Left lung (tissue), 10 donors: Measurements from ENCODE around the gene ZFPM1. TPM values are rescaled to one million over a fixed set of nuclear protein-coding genes. Genes with fewer than 3 reads are reported as not detected.

Experiments used
- ATAC-seq: fragments of 200-7000 bp; cut with Tn5 transposase; one replicate; pipeline ENCODE4 v1.9.1; 2020; ENCODE audit warnings: moderate library complexity
- DNase-seq, 4 donors: peaks; one replicate each; pipeline ENCODE4 v3.0.0-alpha.2; 2013 to 2020
- H3K27ac ChIP-seq, 2 donors: fragments of 200-600 bp; sonication (generic) in 1 of 2; one replicate each; pipeline versions ENCODE4 v1.5.0 to v1.8.0; 2020 to 2021
- H3K27me3 ChIP-seq, 2 donors: fragments of 200-600 bp; sonication (generic) in 1 of 2; one replicate each; pipeline versions ENCODE4 v1.5.0 to v1.8.0; 2020 to 2021
- H3K36me3 ChIP-seq, 2 donors: fragments of 200-600 bp; sonication (generic) in 1 of 2; one replicate each; pipeline versions ENCODE4 v1.5.0 to v1.8.0; 2020 to 2021
- H3K4me1 ChIP-seq, 2 donors: fragments of 200-600 bp; one replicate each; pipeline ENCODE4 v1.8.0; 2021
- H3K4me3 ChIP-seq, 2 donors: fragments of 200-600 bp; sonication (generic) in 1 of 2; one replicate each; pipeline versions ENCODE4 v1.5.0 to v1.8.0; 2020 to 2021; ENCODE audit warnings: mild to moderate bottlenecking in 1 of 2
- H3K9me3 ChIP-seq, 2 donors: fragments of 200-600 bp; sonication (generic) in 1 of 2; one replicate each; pipeline versions ENCODE4 v1.5.0 to v1.8.0; 2020 to 2021
- CTCF ChIP-seq, 2 donors: fragments of 200-600 bp; sonication (generic) in 1 of 2; IDR thresholded peaks; one replicate each; pipeline versions ENCODE4 v1.5.0 to v1.8.0; 2021; ENCODE audit warnings: antibody characterized with exemption in 2 of 2
- intact Hi-C, 2 donors: fragments of 100-400 bp; cut with DNase I; formaldehyde crosslinking; loops; one replicate each; pipeline versions ENCODE4 v1.11.2 to v1.14.2; 2022
- polyA plus RNA-seq, 6 donors: library from polyadenylated mRNA; unstranded; fragments of 120-200 nt; gene quantifications; one replicate each; pipeline ENCODE4 v1.2.1, GENCODE V29; 2013; ENCODE audit not compliant: insufficient read length in 6 of 6
- total RNA-seq, 2 donors: library from RNA; stranded (reverse); fragmentation: NEBNext Ultra II Directional; extraction: Animal tissue kit (Norgen Biotek cat#: 25700); gene quantifications; one replicate each; pipeline ENCODE4 v1.2.1, GENCODE V29; 2021
- donor health status: DM: no; HTN: yes; CAD: no.
- donor health status: DM: no; HTN: no; CAD: no.

Gene ZFPM1
- total and polyA plus RNA-seq, 8 donors = 1.8 to 7.0 (median 3.6) TPM

GRCh38 chr16:88476203-88476602 is 23.1 kb downstream of the ZFPM1 start:
- no peak for TF ChIP-seq CTCF (IDR thresholded peaks at IDR 0.05)
- H3K36me3 ChIP-seq = no peaks in the 10 kb centered on the region
- H3K4me1 ChIP-seq = no peaks in the 10 kb centered on the region
- peaks cover 0 to 25% of the 10 kb centered on the region in 2 donors for H3K27me3 ChIP-seq
- DNase-seq = no peak
- intact Hi-C loops = no loop called here
- no peaks in the 10 kb centered on the region for H3K9me3 ChIP-seq
- no peak for ATAC-seq
- no peak overlapping the region for H3K27ac ChIP-seq
- H3K4me3 ChIP-seq = no peak overlapping the region

GRCh38 chr16:88476817-88477397 is 23.8 kb downstream of the ZFPM1 start:
- no peak overlapping the region for H3K4me3 ChIP-seq
- ATAC-seq = no peak
- intact Hi-C loops = no loop called here
- TF ChIP-seq CTCF (IDR thresholded peaks at IDR 0.05) = no peak
- peaks cover 0 to 25% of the 10 kb centered on the region in 2 donors for H3K27me3 ChIP-seq
- no peak overlapping the region for H3K27ac ChIP-seq
- no peak for DNase-seq
- H3K9me3 ChIP-seq = no peaks in the 10 kb centered on the region
- H3K4me1 ChIP-seq = no peaks in the 10 kb centered on the region
- no peaks in the 10 kb centered on the region for H3K36me3 ChIP-seq

- no peak for DNase-seq
- no peaks in the 10 kb centered on the region for H3K9me3 ChIP-seq
- H3K27ac ChIP-seq = no peak overlapping the region
- intact Hi-C loops = no loop called here
- TF ChIP-seq CTCF (IDR thresholded peaks at IDR 0.05) = no peak
- H3K4me1 ChIP-seq = no peaks in the 10 kb centered on the region
- H3K4me3 ChIP-seq = no peak overlapping the region
- no peak for ATAC-seq
- H3K27me3 ChIP-seq = peaks cover 0 to 25% of the 10 kb centered on the region in 2 donors
- H3K36me3 ChIP-seq = no peaks in the 10 kb centered on the region
Observed at GRCh38 chr16:88477631-88478519, 24.8 kb downstream of the ZFPM1 start.

- no peak for ATAC-seq
- TF ChIP-seq CTCF (IDR thresholded peaks at IDR 0.05) = no peak
- Histone ChIP-seq H3K4me1 (no peaks in the 10 kb centered on the region), H3K27ac (no peak overlapping the region), H3K9me3 (no peaks in the 10 kb centered on the region), H3K36me3 (no peaks in the 10 kb centered on the region), H3K4me3 (no peak overlapping the region), H3K27me3 (peaks cover 0 to 25% of the 10 kb centered on the region in 2 donors)
- intact Hi-C loops = no loop called here
- DNase-seq = no peak
Observed at GRCh38 chr16:88478889-88479792, 26.1 kb downstream of the ZFPM1 start.
